HEK293 (cell line): ENCODE measurements around the gene NAPSA.

Source experiments
- CTCF ChIA-PET: fragments of 350-600 bp; formaldehyde crosslinking; extraction: SDS; loops from one replicate; lab custom pipeline; 2021; ENCODE audit warnings: antibody characterized with exemption; lab: Yijun Ruan, JAX
- POLR2A ChIA-PET: fragments of 300-600 bp; formaldehyde crosslinking; extraction: SDS; loops from one replicate; lab custom pipeline; 2020; ENCODE audit warnings: antibody characterized with exemption, inconsistent platforms; lab: Yijun Ruan, JAX
- H3K27ac ChIP-seq: fragments of 200-500 bp; sonication (Bioruptor generic); 2 replicates; pipeline ENCODE4 v1.5.1; 2014; ENCODE audit warnings: low read depth, low read length, control low read depth, inconsistent platforms; ENCODE audit errors: extremely low read depth
- H3K36me3 ChIP-seq, 2 experiments: fragments of 200-500 bp in 1 of 2; sonication (Bioruptor generic) in 1 of 2; 1 replicate in 1 of 2; 2 replicates in 1 of 2; pipeline ENCODE4 v1.5.1; 2014 to 2017; ENCODE audit warnings: inconsistent platforms in 2 of 2, low read length in 2 of 2; ENCODE audit not compliant: control insufficient read depth in 2 of 2, insufficient read depth in 1 of 2
- H3K4me1 ChIP-seq: fragments of 200-500 bp; sonication (Bioruptor generic); 2 replicates; pipeline ENCODE4 v1.5.1; 2014; ENCODE audit warnings: mild to moderate bottlenecking, low read length, inconsistent platforms; ENCODE audit not compliant: control insufficient read depth, insufficient read depth
- H3K4me3 ChIP-seq: 2 replicates; pipeline ENCODE4 v1.5.1; 2011; ENCODE audit warnings: low read depth, mild to moderate bottlenecking, control low read depth, low read length, moderate library complexity
- H3K9me3 ChIP-seq: fragments of 200-500 bp; sonication (Bioruptor generic); 2 replicates; pipeline ENCODE4 v1.5.1; 2014; ENCODE audit warnings: low read depth, low read length, inconsistent platforms; ENCODE audit not compliant: control insufficient read depth, insufficient read depth
- BCL11A ChIP-seq: fragments of 450-650 bp; formaldehyde crosslinking; IDR thresholded peaks from 2 replicates; pipeline ENCODE4 v1.5.1; 2016; ENCODE audit warnings: low read depth, missing biosample characterization, missing genetic modification characterization
- GFI1B ChIP-seq: fragments of 450-650 bp; formaldehyde crosslinking; IDR thresholded peaks from 2 replicates; pipeline ENCODE4 v1.5.1; 2016; ENCODE audit warnings: missing biosample characterization, missing genetic modification characterization
- IKZF3 ChIP-seq: fragments of 450-650 bp; IDR thresholded peaks from 2 replicates; pipeline ENCODE4 v1.5.0; 2018; ENCODE audit warnings: missing biosample characterization, mild to moderate bottlenecking, missing genetic modification characterization, moderate library complexity
- KLF10 ChIP-seq: fragments of 450-650 bp; IDR thresholded peaks from 2 replicates; pipeline ENCODE4 v1.5.1; 2018; ENCODE audit warnings: missing biosample characterization, mild to moderate bottlenecking, missing genetic modification characterization
- KLF9 ChIP-seq: fragments of 450-650 bp; formaldehyde crosslinking; IDR thresholded peaks from 2 replicates; pipeline ENCODE4 v1.5.1; 2016; ENCODE audit warnings: missing biosample characterization, missing genetic modification characterization, low read depth
- MZF1 ChIP-seq: fragments of 450-650 bp; formaldehyde crosslinking; IDR thresholded peaks from 2 replicates; pipeline ENCODE4 v1.5.1; 2017; ENCODE audit warnings: missing biosample characterization, missing genetic modification characterization, borderline replicate concordance
- SETDB1 ChIP-seq: IDR thresholded peaks from one replicate; pipeline ENCODE4 v1.6.1; 2017; ENCODE audit warnings: mild to moderate bottlenecking, low read length, moderate library complexity, mixed read lengths; ENCODE audit not compliant: insufficient read length
- ZBTB1 ChIP-seq: fragments of 450-650 bp; formaldehyde crosslinking; IDR thresholded peaks from 2 replicates; pipeline ENCODE4 v1.5.1; 2016; ENCODE audit warnings: missing biosample characterization, missing genetic modification characterization
- ZBTB20 ChIP-seq: fragments of 450-650 bp; formaldehyde crosslinking; IDR thresholded peaks from 2 replicates; pipeline ENCODE4 v1.5.1; 2016; ENCODE audit warnings: missing biosample characterization, missing genetic modification characterization
- ZEB2 ChIP-seq: fragments of 450-650 bp; formaldehyde crosslinking; IDR thresholded peaks from 2 replicates; pipeline ENCODE4 v1.5.1; 2016; ENCODE audit warnings: missing biosample characterization, missing genetic modification characterization
- ZIC2 ChIP-seq: fragments of 450-650 bp; formaldehyde crosslinking; IDR thresholded peaks from 2 replicates; pipeline ENCODE4 v1.5.1; 2016; ENCODE audit warnings: missing biosample characterization, missing genetic modification characterization
- ZNF16 ChIP-seq: fragments of 450-650 bp; formaldehyde crosslinking; IDR thresholded peaks from 2 replicates; pipeline ENCODE4 v1.5.1; 2016; ENCODE audit warnings: low read depth, missing biosample characterization, missing genetic modification characterization
- ZNF18 ChIP-seq: fragments of 450-650 bp; formaldehyde crosslinking; IDR thresholded peaks from 2 replicates; pipeline ENCODE4 v1.5.1; 2016; ENCODE audit warnings: missing biosample characterization, missing genetic modification characterization
- ZNF19 ChIP-seq: fragments of 450-650 bp; formaldehyde crosslinking; IDR thresholded peaks from 2 replicates; pipeline ENCODE4; 2016; ENCODE audit warnings: missing biosample characterization, missing genetic modification characterization, low read depth
- ZNF223 ChIP-seq: fragments of 450-650 bp; formaldehyde crosslinking; IDR thresholded peaks from 2 replicates; pipeline ENCODE4 v1.5.1; 2016; ENCODE audit warnings: missing biosample characterization, missing genetic modification characterization
- ZNF423 ChIP-seq: fragments of 450-650 bp; formaldehyde crosslinking; IDR thresholded peaks from 2 replicates; pipeline ENCODE4 v1.5.1; 2016; ENCODE audit warnings: missing biosample characterization, missing genetic modification characterization
- ZNF433 ChIP-seq: fragments of 450-650 bp; formaldehyde crosslinking; IDR thresholded peaks from 2 replicates; pipeline ENCODE4 v1.5.1; 2016; ENCODE audit warnings: missing biosample characterization, missing genetic modification characterization, low read depth
- ZNF488 ChIP-seq: fragments of 450-650 bp; formaldehyde crosslinking; IDR thresholded peaks from 2 replicates; pipeline ENCODE4 v1.5.1; 2016; ENCODE audit warnings: missing biosample characterization, missing genetic modification characterization
- ZNF513 ChIP-seq: fragments of 450-650 bp; IDR thresholded peaks from 2 replicates; pipeline ENCODE4 v1.5.1; 2018; ENCODE audit warnings: missing biosample characterization, missing genetic modification characterization
- ZNF544 ChIP-seq: fragments of 450-650 bp; formaldehyde crosslinking; IDR thresholded peaks from 2 replicates; pipeline ENCODE4 v1.5.0; 2017; ENCODE audit warnings: missing biosample characterization, missing genetic modification characterization
- ZNF548 ChIP-seq: fragments of 450-650 bp; formaldehyde crosslinking; IDR thresholded peaks from 2 replicates; pipeline ENCODE4 v1.5.1; 2016; ENCODE audit warnings: missing biosample characterization, missing genetic modification characterization
- ZSCAN16 ChIP-seq: fragments of 450-650 bp; formaldehyde crosslinking; IDR thresholded peaks from 2 replicates; pipeline ENCODE4 v1.5.1; 2016; ENCODE audit warnings: missing biosample characterization, missing genetic modification characterization
- TF ChIP-seq, protein P1 (sequence below): fragments of 450-650 bp; formaldehyde crosslinking; IDR thresholded peaks from 2 replicates; pipeline ENCODE4 v1.5.1; 2016; ENCODE audit warnings: missing biosample characterization, missing genetic modification characterization

Gene NAPSA

DNA sequence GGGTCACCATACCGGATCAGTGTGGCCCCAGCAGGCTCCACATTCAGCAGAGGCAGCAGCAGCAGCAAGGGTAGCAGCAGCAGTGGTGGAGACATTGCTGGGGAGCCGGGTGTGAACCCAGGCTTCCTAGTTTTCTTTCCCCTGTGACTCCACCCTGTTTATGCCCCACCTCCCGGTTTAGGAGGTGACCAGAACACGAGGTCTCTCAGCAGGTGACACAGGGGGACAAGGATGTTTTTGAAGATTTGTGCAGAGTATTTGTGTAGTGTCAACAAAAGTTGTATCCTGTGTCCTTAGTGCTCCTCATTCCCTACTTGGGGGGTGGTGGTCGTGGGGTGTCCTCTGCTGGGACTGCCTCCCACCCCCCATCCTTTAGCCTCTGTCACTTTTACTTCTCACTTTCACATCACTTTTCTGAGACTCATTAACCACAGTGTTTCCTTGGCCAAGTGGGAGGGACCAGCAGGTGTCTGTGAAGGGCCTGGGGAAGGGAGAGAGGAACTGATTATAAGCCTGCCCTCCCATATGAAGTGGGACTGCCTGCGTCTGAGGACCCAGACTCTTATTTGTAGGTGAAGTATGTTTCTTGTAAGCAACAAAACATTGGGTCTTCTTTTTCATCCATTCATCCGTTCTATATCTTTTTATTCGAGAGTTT, 20.6 kb downstream of the NAPSA start (continued):
- TF ChIP-seq ZNF223 (tag by site-specific recombination) (no peak), ZBTB1 (tag by site-specific recombination) (no peak), SETDB1 (peak; percentile 90), ZNF18 (tag by site-specific recombination) (no peak), ZNF513 (tag by site-specific recombination) (no peak)
- TF ChIP-seq, all 188 proteins: peak for 4

- peaks cover 0 to 3% of the 10 kb centered on the region in 2 experiments; a peak in 2 of 3 replicates for H3K36me3 ChIP-seq
- CTCF ChIA-PET = interaction anchor here (0.6 to 2.1 kb wide), 5 partner anchors 11 to 553 kb away, joined by 3 to 7 read pairs (median 4); partner anchors contain the start of gene KCNC3
- no peak for TF ChIP-seq ZNF19 (tag by site-specific recombination)
- no peak for TF ChIP-seq ZIC2 (tag by site-specific recombination)
- TF ChIP-seq MZF1 (tag by site-specific recombination) = no peak
- no peak for TF ChIP-seq ZNF544 (tag by site-specific recombination)
- no peak for TF ChIP-seq ZBTB20 (tag by site-specific recombination)
- no peak for TF ChIP-seq BCL11A (tag by site-specific recombination)
- no peak for TF ChIP-seq ZEB2 (tag by site-specific recombination)
- TF ChIP-seq GFI1B = no peak
- no peak for TF ChIP-seq ZSCAN16
- TF ChIP-seq KLF9 (tag by site-specific recombination) = no peak
- TF ChIP-seq, protein P1, sequence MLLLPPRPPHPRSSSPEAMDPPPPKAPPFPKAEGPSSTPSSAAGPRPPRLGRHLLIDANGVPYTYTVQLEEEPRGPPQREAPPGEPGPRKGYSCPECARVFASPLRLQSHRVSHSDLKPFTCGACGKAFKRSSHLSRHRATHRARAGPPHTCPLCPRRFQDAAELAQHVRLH = no peak
- no peak for TF ChIP-seq ZNF16 (tag by site-specific recombination)
- no peak for TF ChIP-seq ZNF488 (tag by site-specific recombination)
- TF ChIP-seq IKZF3 (tag by site-specific recombination) = no peak
- no peak for TF ChIP-seq KLF10 (tag by site-specific recombination)
- no peak for TF ChIP-seq ZNF423 (tag by site-specific recombination)
- TF ChIP-seq ZNF548 = no peak
- no peak for TF ChIP-seq ZNF433 (tag by site-specific recombination)
- no peak overlapping the region for H3K4me3 ChIP-seq
- H3K27ac ChIP-seq = no peak overlapping the region
- POLR2A ChIA-PET = no interaction called here
- H3K4me1 ChIP-seq = no peaks in the 10 kb centered on the region
- H3K9me3 ChIP-seq = no peaks in the 10 kb centered on the region
Measured at GRCh38 chr19:50341091-50341564, 24.3 kb downstream of the NAPSA start.
